Esophagus squamous epithelium (tissue), 5 donors: Measurements from ENCODE around the gene ASAP2. TPM values are rescaled to one million over a fixed set of nuclear protein-coding genes. Genes with fewer than 3 reads are reported as not detected.

Experiments used
- DNase-seq: peaks from one replicate; lab custom pipeline; 2025; lab: John Stamatoyannopoulos, UW
- H3K27ac ChIP-seq, 4 donors: fragments of 200-600 bp; sonication (generic); one replicate each; pipeline ENCODE4 v1.5.1; 2016 to 2019; ENCODE audit warnings: mild to moderate bottlenecking in 1 of 4
- H3K27me3 ChIP-seq, 4 donors: fragments of 200-600 bp; sonication (generic); 1 replicate in 3 of 4; 2 replicates in 1 of 4; pipeline versions ENCODE4 v1.5.1 to v1.6.0; 2017 to 2021; ENCODE audit warnings: antibody characterized with exemption in 1 of 4
- H3K36me3 ChIP-seq, 3 donors: fragments of 200-600 bp; sonication (generic); one replicate each; pipeline ENCODE4 v1.5.1; 2016 to 2019
- H3K4me1 ChIP-seq, 3 donors: fragments of 200-600 bp; sonication (generic); one replicate each; pipeline ENCODE4 v1.5.1; 2017 to 2019
- H3K4me3 ChIP-seq, 4 donors: fragments of 200-600 bp; sonication (generic); 1 replicate in 3 of 4; 2 replicates in 1 of 4; pipeline ENCODE4 v1.5.1; 2016 to 2019; ENCODE audit warnings: mild to moderate bottlenecking in 2 of 4, moderate library complexity in 1 of 4
- H3K9me3 ChIP-seq, 3 donors: fragments of 200-600 bp; sonication (generic); one replicate each; pipeline ENCODE4 v1.5.1; 2016 to 2019
- POLR2A ChIP-seq, 4 donors: fragments of 450-650 bp; IDR thresholded peaks; one replicate each; pipeline ENCODE4 v1.6.1; 2017; ENCODE audit warnings: antibody characterized with exemption in 4 of 4, mild to moderate bottlenecking in 4 of 4, moderate library complexity in 3 of 4
- whole genome bisulfite sequencing, 2 donors: methylation state at CpG; one replicate each; pipeline ENCODE4 v1.1.5; 2018; 5-methylcytosine and 5-hydroxymethylcytosine counted together
- intact Hi-C: fragments of 100-400 bp; cut with DNase I; formaldehyde crosslinking; loops from one replicate; pipeline ENCODE4 v1.15.0; 2022
- total RNA-seq, 4 donors: library from RNA; depleted of rRNA; stranded (reverse); fragments of >200 nt; gene quantifications; one replicate each; pipeline ENCODE4 v1.1.0, GENCODE V29; 2016
- TF ChIP-seq, protein P1 (sequence below), 6 experiments: fragments of 450-650 bp in 4 of 6; fragments of 200-600 bp in 2 of 6; sonication (generic) in 2 of 6; IDR thresholded peaks; one replicate each; pipeline ENCODE4 v1.5.1; 2016 to 2019; ENCODE audit warnings: antibody characterized with exemption in 6 of 6, mild to moderate bottlenecking in 4 of 6, moderate library complexity in 4 of 6
- donor health status: DM: yes; HTN: yes; CAD: no.

ASAP2 gene
- total RNA-seq, 4 donors from 2014 or later: 3.3 to 15.3 (median 6.9) TPM

DNA sequence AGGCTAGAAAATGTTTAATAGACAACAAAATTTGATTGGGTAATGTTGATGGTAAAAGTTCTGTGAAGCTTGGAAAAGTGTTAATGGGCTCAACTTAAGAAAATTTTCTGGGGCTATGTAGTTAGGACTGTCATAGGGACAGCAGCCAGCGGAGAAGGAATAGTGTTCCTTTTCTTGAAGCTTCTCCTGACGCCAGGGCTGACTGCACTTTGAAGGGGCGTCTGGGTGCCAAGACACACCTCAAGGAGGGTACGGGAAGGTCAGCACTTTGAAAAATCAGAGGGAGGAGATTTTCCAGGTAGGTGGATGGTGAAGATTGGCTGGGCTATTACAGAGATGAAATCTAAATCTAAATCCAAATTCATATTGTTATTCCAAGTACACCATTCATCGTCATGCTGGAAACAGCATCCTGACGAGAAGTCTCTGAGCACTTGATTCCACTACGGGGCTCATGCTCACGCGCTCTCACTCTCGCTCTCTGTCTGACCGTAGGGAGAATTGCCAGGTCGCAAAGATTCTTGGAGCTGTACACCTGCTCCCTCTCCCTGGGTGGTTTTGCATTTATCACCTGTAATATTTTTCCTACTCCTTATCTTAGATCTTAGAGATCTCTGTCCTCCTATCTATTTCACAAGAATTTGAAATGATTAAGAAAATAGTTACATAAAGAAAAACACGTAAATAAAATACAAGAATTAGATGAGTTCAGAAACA, 125.7 kb downstream of the ASAP2 start:
- DNase-seq: no peak
- peaks cover 0 to 28% (median 0%) of the 10 kb centered on the region in 3 donors for H3K36me3 ChIP-seq
- peaks cover 4 to 27% (median 8%) of the 10 kb centered on the region in 3 donors for H3K4me1 ChIP-seq
- intact Hi-C loops: loop anchor here (10.0 kb wide), 2 partner anchors 127 to 187 kb away; partner anchors contain the start of gene ASAP2
- H3K9me3 ChIP-seq: no peaks in the 10 kb centered on the region
- H3K27ac ChIP-seq: no peak overlapping the region
- H3K4me3 ChIP-seq: no peak overlapping the region
- TF ChIP-seq, protein P1, sequence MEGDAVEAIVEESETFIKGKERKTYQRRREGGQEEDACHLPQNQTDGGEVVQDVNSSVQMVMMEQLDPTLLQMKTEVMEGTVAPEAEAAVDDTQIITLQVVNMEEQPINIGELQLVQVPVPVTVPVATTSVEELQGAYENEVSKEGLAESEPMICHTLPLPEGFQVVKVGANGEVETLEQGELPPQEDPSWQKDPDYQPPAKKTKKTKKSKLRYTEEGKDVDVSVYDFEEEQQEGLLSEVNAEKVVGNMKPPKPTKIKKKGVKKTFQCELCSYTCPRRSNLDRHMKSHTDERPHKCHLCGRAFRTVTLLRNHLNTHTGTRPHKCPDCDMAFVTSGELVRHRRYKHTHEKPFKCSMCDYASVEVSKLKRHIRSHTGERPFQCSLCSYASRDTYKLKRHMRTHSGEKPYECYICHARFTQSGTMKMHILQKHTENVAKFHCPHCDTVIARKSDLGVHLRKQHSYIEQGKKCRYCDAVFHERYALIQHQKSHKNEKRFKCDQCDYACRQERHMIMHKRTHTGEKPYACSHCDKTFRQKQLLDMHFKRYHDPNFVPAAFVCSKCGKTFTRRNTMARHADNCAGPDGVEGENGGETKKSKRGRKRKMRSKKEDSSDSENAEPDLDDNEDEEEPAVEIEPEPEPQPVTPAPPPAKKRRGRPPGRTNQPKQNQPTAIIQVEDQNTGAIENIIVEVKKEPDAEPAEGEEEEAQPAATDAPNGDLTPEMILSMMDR (IDR thresholded peaks at IDR 0.05): no peak
- TF ChIP-seq POLR2A (IDR thresholded peaks at IDR 0.05): no peak
- 91 to 92% methylated on average over 13 of the region's 13 CpGs for WGBS, 2 donors
- H3K27me3 ChIP-seq: no peaks in the 10 kb centered on the region

DNA sequence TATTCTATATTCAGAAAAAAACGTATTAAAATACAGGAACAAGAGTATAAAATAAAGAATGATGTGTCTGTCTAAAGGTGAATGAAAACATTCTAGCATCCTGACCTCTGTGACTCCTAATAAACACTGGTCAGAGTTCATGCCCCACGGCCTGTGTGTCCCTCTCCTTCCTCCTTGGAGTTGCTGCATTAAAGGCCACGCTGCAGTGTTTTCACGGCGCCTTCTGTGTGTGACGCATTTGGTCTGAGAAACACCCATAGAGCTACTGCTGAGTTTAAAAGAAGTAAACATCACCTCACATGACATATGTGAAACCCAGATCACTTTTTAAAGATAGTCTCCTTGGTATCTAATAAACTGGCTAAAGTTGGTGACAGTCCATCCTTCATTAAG, 126.2 kb downstream of the ASAP2 start:
- TF ChIP-seq, protein P1 (IDR thresholded peaks at IDR 0.05): no peak
- intact Hi-C loops: loop anchor here (10.0 kb wide), 2 partner anchors 128 to 188 kb away; partner anchors contain the start of gene ASAP2
- H3K4me1 ChIP-seq: peaks cover 5 to 30% (median 8%) of the 10 kb centered on the region in 3 donors
- no peaks in the 10 kb centered on the region for H3K27me3 ChIP-seq
- 80 to 82% methylated on average over 6 of the region's 6 CpGs for WGBS, 2 donors
- H3K27ac ChIP-seq: no peak overlapping the region
- no peak overlapping the region for H3K4me3 ChIP-seq
- H3K9me3 ChIP-seq: no peaks in the 10 kb centered on the region
- H3K36me3 ChIP-seq: peaks cover 0 to 28% (median 0%) of the 10 kb centered on the region in 3 donors
- DNase-seq: no peak

DNA sequence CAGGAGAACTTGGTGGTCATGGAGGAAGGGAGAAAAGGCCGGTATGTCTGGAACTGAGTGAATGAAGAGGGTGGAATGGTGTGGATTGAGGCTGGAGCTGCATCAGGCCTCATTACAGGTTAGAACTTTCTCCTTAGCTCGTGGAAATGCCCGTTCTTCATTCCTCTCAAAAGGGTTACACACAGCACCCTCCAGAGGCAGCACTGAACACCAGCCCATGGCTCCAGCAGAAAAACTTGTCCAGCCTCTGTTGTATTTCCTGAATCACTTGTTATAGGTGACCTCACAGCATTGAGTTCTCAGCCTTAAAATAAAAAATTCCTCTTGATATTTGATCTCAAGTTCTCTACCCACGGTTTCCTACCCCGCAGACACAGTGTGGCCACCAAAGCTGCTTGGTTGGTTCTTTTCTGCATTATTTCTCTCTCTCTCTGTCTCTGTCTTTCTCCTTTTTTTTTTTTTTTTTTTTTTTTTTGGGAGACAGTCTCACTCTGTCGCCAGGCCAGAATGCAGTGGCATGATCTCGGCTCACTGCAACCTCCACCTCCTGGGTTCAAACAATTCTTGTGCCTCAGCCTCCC, 127.1 kb downstream of the ASAP2 start:
- H3K4me1 ChIP-seq: peaks cover 5 to 30% (median 8%) of the 10 kb centered on the region in 3 donors
- H3K27me3 ChIP-seq: no peaks in the 10 kb centered on the region
- no peak overlapping the region for H3K4me3 ChIP-seq
- H3K27ac ChIP-seq: peak overlapping the region in 1 of 4 donors; percentile 18
- peaks cover 0 to 26% (median 0%) of the 10 kb centered on the region in 3 donors for H3K36me3 ChIP-seq
- WGBS, 2 donors: 26 to 41% methylated on average over 7 of the region's 7 CpGs
- DNase-seq: no peak
- TF ChIP-seq, protein P1 (IDR thresholded peaks at IDR 0.05): peak; percentile 26 to 86 (median 70)
- no peak for TF ChIP-seq POLR2A (IDR thresholded peaks at IDR 0.05)
- intact Hi-C loops: loop anchor here (10.0 kb wide), 2 partner anchors 129 to 189 kb away; partner anchors contain the start of gene ASAP2
- H3K9me3 ChIP-seq: no peaks in the 10 kb centered on the region

DNA sequence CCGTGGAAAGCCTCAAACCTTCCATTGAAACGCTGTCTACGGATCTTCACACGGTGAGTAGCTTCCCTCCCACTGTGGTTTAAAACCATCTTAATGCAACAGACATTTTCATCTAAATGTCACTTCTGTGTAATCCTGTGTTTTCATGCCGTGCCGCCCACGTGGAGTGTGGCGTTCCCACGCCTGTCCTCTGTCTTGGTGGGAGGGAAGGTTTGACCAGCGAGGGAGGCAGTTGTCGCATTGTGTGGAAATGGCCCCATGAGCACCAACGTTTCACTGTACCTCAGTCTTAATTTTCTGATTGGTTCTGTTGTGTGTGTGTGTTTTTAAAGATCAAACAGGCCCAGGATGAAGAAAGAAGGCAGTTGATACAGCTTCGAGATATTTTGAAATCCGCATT, 128.1 kb downstream of the ASAP2 start:
- WGBS, 2 donors: 90 to 92% methylated on average over 14 of the region's 14 CpGs
- H3K9me3 ChIP-seq: no peaks in the 10 kb centered on the region
- intact Hi-C loops: loop anchor here (10.0 kb wide), 2 partner anchors 130 to 190 kb away; partner anchors contain the start of gene ASAP2

More for the DNA sequence above, 128.1 kb downstream of the ASAP2 start:
- H3K27me3 ChIP-seq: no peaks in the 10 kb centered on the region
- TF ChIP-seq POLR2A (IDR thresholded peaks at IDR 0.05): no peak
- TF ChIP-seq, protein P1 (IDR thresholded peaks at IDR 0.05): no peak
- H3K4me1 ChIP-seq: peaks cover 5 to 30% (median 8%) of the 10 kb centered on the region in 3 donors
- no peak overlapping the region for H3K27ac ChIP-seq
- H3K36me3 ChIP-seq: peaks cover 0 to 19% (median 0%) of the 10 kb centered on the region in 3 donors
- DNase-seq: no peak
- H3K4me3 ChIP-seq: no peak overlapping the region
